ENCODE results near the gene KCNQ1.

Gene KCNQ1

GRCh38 chr11:2881981-2882375 lies 437.2 kb downstream of the KCNQ1 start:
- DNase-seq (ENCODE audit: low read depth in 2 of 2): no peak

- no peak for DNase-seq (ENCODE audit: low read depth in 2 of 2)
Observed at GRCh38 chr11:2882396-2883110, 437.7 kb downstream of the KCNQ1 start.

- DNase-seq (ENCODE audit: low read depth in 2 of 2): no peak
Observed at GRCh38 chr11:2883640-2883978, 438.8 kb downstream of the KCNQ1 start.

GRCh38 chr11:2883979-2884815 lies 439.4 kb downstream of the KCNQ1 start:
- DNase-seq (ENCODE audit: low read depth in 2 of 2): no peak

- DNase-seq (ENCODE audit: low read depth in 2 of 2): no peak
Observed at GRCh38 chr11:2885017-2885677, 440.3 kb downstream of the KCNQ1 start.

GRCh38 chr11:2885678-2886081 lies 440.9 kb downstream of the KCNQ1 start, which contains the start of gene CDKN1C:
Gene CDKN1C, minus strand, starts transcription at chr11:2885775. Its CDS starts 319 bp downstream, at chr11:2885456.
- DNase-seq (ENCODE audit: low read depth in 2 of 2): peak; percentile 58 to 63

- no peak for DNase-seq (ENCODE audit: low read depth in 2 of 2)
Observed at GRCh38 chr11:2886191-2886894, 441.5 kb downstream of the KCNQ1 start.

- no peak for DNase-seq (ENCODE audit: low read depth in 2 of 2)
Observed at GRCh38 chr11:2886936-2887335, 442.1 kb downstream of the KCNQ1 start.

GRCh38 chr11:2887515-2888195 lies 442.8 kb downstream of the KCNQ1 start:
- DNase-seq (ENCODE audit: low read depth in 2 of 2): no peak

- peak; percentile 67 to 86 for DNase-seq (ENCODE audit: low read depth in 2 of 2)
Observed at GRCh38 chr11:2888266-2888968, 443.6 kb downstream of the KCNQ1 start.

GRCh38 chr11:2889362-2890273 lies 444.8 kb downstream of the KCNQ1 start:
- no peak for DNase-seq (ENCODE audit: low read depth in 2 of 2)

- no peak for DNase-seq (ENCODE audit: low read depth in 2 of 2)
Observed at GRCh38 chr11:2890466-2891294, 445.9 kb downstream of the KCNQ1 start.

GRCh38 chr11:2891326-2892214 lies 446.8 kb downstream of the KCNQ1 start:
- no peak for DNase-seq (ENCODE audit: low read depth in 2 of 2)

GRCh38 chr11:2892215-2892966 lies 447.6 kb downstream of the KCNQ1 start:
- DNase-seq (ENCODE audit: low read depth in 2 of 2): peak; percentile 44 to 64

GRCh38 chr11:2892967-2893528 lies 448.2 kb downstream of the KCNQ1 start:
- no peak for DNase-seq (ENCODE audit: low read depth in 2 of 2)

- DNase-seq (ENCODE audit: low read depth in 2 of 2): no peak
Observed at GRCh38 chr11:2893935-2894334, 449.1 kb downstream of the KCNQ1 start.

GRCh38 chr11:2896047-2896446 lies 451.2 kb downstream of the KCNQ1 start:
- no peak for DNase-seq (ENCODE audit: low read depth in 2 of 2)

Measured in stimulated activated CD4-positive, alpha-beta T cell treated with anti-CD3 and anti-CD28 coated beads, Interleukin-12 subunit alpha, Interleukin-12 subunit beta, amount 100 ng/mL, for 24 hours (primary cell).